Astrocyte (in vitro differentiated cells and primary cell): ENCODE data around the gene CTNND2. TPM values are rescaled to one million over a fixed set of nuclear protein-coding genes. Genes with fewer than 3 reads are reported as not detected.

Source experiments
- DNase-seq: peaks from one replicate; pipeline ENCODE4 v3.0.0-alpha.2; 2010; ENCODE audit warnings: low read depth
- FAIRE-seq: peaks from 2 replicates; lab custom pipeline; 2011; peaks lifted over from hg19 to GRCh38; lab: Jason Lieb, UNC
- H2AFZ ChIP-seq: 2 replicates; pipeline ENCODE4 v1.6.0; 2012; ENCODE audit warnings: low read depth, low read length, inconsistent platforms
- H3K27ac ChIP-seq: 2 replicates; pipeline ENCODE4 v1.5.1; 2011; ENCODE audit warnings: low read depth, low read length, inconsistent platforms
- H3K27me3 ChIP-seq: 2 replicates; pipeline ENCODE4 v1.6.0; 2011; ENCODE audit warnings: low read length, inconsistent platforms; ENCODE audit not compliant: insufficient read depth
- H3K36me3 ChIP-seq: 2 replicates; pipeline ENCODE4 v1.5.1; 2011; ENCODE audit warnings: low read length, inconsistent platforms; ENCODE audit not compliant: insufficient read depth
- H3K4me1 ChIP-seq: 2 replicates; pipeline ENCODE4 v1.5.1; 2011; ENCODE audit warnings: low read length, inconsistent platforms; ENCODE audit not compliant: insufficient read depth
- H3K4me2 ChIP-seq: 2 replicates; pipeline ENCODE4 v1.6.0; 2012; ENCODE audit warnings: low read length, inconsistent platforms
- H3K4me3 ChIP-seq: 2 replicates; pipeline ENCODE4 v1.5.1; 2011; ENCODE audit warnings: low read depth, mild to moderate bottlenecking, low read length, inconsistent platforms; ENCODE audit not compliant: insufficient read depth
- H3K79me2 ChIP-seq: 2 replicates; pipeline ENCODE4 v1.6.0; 2012; ENCODE audit warnings: mild to moderate bottlenecking, low read length, inconsistent platforms; ENCODE audit not compliant: insufficient read depth
- H3K9ac ChIP-seq: 2 replicates; pipeline ENCODE4 v1.6.0; 2012; ENCODE audit warnings: mild to moderate bottlenecking, low read length, inconsistent platforms
- H3K9me3 ChIP-seq: 2 replicates; pipeline ENCODE4 v1.5.1; 2012; ENCODE audit warnings: low read depth, mild to moderate bottlenecking, low read length, inconsistent platforms; ENCODE audit not compliant: insufficient read depth
- H4K20me1 ChIP-seq: 2 replicates; pipeline ENCODE4 v1.6.0; 2012; ENCODE audit warnings: low read length, inconsistent platforms; ENCODE audit not compliant: insufficient read depth
- H3K27ac Mint-ChIP-seq: one replicate; pipeline ENCODE4 v1.8.0; 2021; ENCODE audit warnings: mild to moderate bottlenecking, mixed read lengths; ENCODE audit not compliant: unreplicated experiment
- H3K27me3 Mint-ChIP-seq: one replicate; pipeline ENCODE4 v1.8.0; 2021; ENCODE audit warnings: low read depth, mixed read lengths; ENCODE audit not compliant: unreplicated experiment
- H3K36me3 Mint-ChIP-seq: one replicate; pipeline ENCODE4 v1.8.0; 2021; ENCODE audit warnings: low read depth, mixed read lengths; ENCODE audit not compliant: unreplicated experiment
- H3K4me1 Mint-ChIP-seq: one replicate; pipeline ENCODE4 v1.8.0; 2021; ENCODE audit warnings: low read depth, mixed read lengths; ENCODE audit not compliant: unreplicated experiment
- H3K4me3 Mint-ChIP-seq: one replicate; pipeline ENCODE4 v1.8.0; 2021; ENCODE audit warnings: mild to moderate bottlenecking, moderate library complexity, mixed read lengths; ENCODE audit not compliant: unreplicated experiment
- H3K9me3 Mint-ChIP-seq: one replicate; pipeline ENCODE4 v1.8.0; 2021; ENCODE audit warnings: mild to moderate bottlenecking, mixed read lengths; ENCODE audit not compliant: unreplicated experiment
- EZH2 ChIP-seq: IDR thresholded peaks from 2 replicates; pipeline ENCODE4 v1.6.1; 2012; ENCODE audit warnings: mild to moderate bottlenecking, low read length, inconsistent platforms; ENCODE audit not compliant: insufficient read depth
- total RNA-seq: library from RNA; stranded (reverse); gene quantifications from 2 replicates; pipeline ENCODE4 v1.2.1, GENCODE V29; 2021
- TF ChIP-seq, protein P1 (sequence below): IDR thresholded peaks from 2 replicates; pipeline ENCODE4 v1.5.1; 2011; ENCODE audit warnings: low read depth, mild to moderate bottlenecking, inconsistent platforms, low read length, moderate library complexity; ENCODE audit not compliant: insufficient read depth

Gene CTNND2
- total RNA-seq, 1 donor from 2014 or later, result 4.5 TPM

DNA sequence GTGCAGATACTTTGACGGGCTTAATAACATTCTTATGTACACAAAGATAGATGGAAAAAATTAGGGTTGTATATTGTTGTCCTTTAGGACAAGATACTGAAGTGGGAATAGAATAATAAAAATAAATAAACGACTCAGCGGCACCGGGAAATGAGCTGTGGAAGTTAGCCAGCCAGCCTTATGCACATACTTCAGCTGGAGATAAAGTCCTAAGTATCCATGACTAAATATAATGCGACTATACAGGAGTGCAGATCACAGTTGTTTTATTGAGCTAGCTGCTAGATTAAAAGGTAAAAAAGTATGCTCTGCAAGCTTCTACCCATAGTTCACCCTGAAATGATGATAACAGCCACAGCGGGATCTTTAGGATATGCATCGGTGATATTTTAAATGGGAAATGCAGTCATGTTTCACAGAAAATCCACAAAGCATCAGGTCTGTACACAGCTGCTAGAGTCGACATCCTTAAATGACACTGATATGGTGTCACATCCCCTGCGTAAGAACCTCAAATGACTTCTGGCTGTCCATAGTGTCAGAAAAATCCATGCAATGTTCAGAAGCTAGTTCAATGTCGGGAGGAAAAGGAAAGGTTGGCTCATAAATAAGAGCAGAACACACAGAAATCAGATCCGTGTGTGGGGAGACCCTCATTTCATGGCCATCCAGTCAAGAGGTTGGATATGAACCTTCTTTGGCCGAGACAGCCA is 750.4 kb downstream of the CTNND2 start:
- no peak overlapping the region for H3K27ac Mint-ChIP-seq
- no peaks in the 10 kb centered on the region for H3K4me1 Mint-ChIP-seq
- peaks cover 10% of the 10 kb centered on the region for H3K27me3 Mint-ChIP-seq
- Histone ChIP-seq H3K4me3 (no peak overlapping the region), H3K4me1 (no peaks in the 10 kb centered on the region), H3K27ac (no peak overlapping the region), H3K4me2 (no peak overlapping the region), H3K9ac (no peak overlapping the region), H3K9me3 (no peaks in the 10 kb centered on the region), H3K36me3 (no peaks in the 10 kb centered on the region), H3K79me2 (no peaks in the 10 kb centered on the region), H4K20me1 (no peaks in the 10 kb centered on the region), H3K27me3 (no peaks in the 10 kb centered on the region), H2AFZ (no peak overlapping the region)
- no peaks in the 10 kb centered on the region for H3K36me3 Mint-ChIP-seq
- no peak for FAIRE-seq
- TF ChIP-seq EZH2, result no peak
- TF ChIP-seq, protein P1, sequence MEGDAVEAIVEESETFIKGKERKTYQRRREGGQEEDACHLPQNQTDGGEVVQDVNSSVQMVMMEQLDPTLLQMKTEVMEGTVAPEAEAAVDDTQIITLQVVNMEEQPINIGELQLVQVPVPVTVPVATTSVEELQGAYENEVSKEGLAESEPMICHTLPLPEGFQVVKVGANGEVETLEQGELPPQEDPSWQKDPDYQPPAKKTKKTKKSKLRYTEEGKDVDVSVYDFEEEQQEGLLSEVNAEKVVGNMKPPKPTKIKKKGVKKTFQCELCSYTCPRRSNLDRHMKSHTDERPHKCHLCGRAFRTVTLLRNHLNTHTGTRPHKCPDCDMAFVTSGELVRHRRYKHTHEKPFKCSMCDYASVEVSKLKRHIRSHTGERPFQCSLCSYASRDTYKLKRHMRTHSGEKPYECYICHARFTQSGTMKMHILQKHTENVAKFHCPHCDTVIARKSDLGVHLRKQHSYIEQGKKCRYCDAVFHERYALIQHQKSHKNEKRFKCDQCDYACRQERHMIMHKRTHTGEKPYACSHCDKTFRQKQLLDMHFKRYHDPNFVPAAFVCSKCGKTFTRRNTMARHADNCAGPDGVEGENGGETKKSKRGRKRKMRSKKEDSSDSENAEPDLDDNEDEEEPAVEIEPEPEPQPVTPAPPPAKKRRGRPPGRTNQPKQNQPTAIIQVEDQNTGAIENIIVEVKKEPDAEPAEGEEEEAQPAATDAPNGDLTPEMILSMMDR, result no peak
- DNase-seq, result no peak
- H3K9me3 Mint-ChIP-seq, result no peaks in the 10 kb centered on the region
- H3K4me3 Mint-ChIP-seq, result no peak overlapping the region

DNA sequence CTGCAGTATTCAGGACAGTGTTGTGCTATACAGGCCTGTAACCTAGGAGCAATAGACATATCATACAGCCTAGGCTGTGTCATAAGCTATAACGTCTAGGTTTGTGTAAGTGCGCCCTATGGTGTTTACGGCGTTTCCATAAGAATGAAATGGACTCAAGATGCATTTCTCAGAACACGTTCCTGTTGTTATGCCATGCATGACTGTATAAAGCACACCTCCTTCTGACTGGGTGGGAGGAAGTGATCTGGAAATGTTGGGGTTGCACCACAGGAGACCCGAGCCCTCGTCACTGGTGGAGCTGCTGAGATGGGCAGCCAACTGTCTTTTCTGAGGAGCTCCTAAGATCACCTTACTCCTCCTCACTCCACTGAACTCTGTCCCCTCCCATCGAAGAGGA is 751.9 kb downstream of the CTNND2 start:
- no peaks in the 10 kb centered on the region for H3K4me1 Mint-ChIP-seq

DNA sequence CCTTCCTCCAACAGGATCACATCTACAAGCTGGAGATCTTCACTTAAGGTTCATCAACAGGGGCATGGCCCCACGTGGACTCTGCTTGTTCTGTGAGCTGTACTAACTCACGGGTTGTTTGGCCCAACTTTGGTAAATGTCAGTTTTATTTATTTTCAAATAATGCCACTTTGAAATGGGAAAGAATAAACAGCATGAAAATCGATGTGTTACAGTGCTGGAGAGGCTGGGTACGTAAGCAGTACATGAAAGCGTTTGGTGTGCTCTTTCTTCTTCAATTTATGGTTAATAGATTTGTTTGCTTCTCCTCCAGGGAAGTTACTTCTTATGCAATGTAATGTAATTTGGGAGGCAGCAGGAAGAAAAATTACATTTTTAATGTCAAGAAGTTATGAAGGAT is 753.3 kb downstream of the CTNND2 start:
- no peaks in the 10 kb centered on the region for H3K27me3 ChIP-seq
- H3K9ac ChIP-seq, result no peak overlapping the region
- H3K36me3 ChIP-seq, result no peaks in the 10 kb centered on the region
- H3K27ac ChIP-seq, result no peak overlapping the region
- Mint-ChIP-seq H3K9me3 (peaks cover 3% of the 10 kb centered on the region), H3K4me1 (no peaks in the 10 kb centered on the region), H3K36me3 (no peaks in the 10 kb centered on the region), H3K27me3 (peaks cover 9% of the 10 kb centered on the region), H3K4me3 (no peak overlapping the region), H3K27ac (no peak overlapping the region)
- FAIRE-seq, result no peak
- no peaks in the 10 kb centered on the region for H3K4me1 ChIP-seq
- TF ChIP-seq, protein P1, result no peak
- no peak for TF ChIP-seq EZH2
- DNase-seq, result no peak
- no peaks in the 10 kb centered on the region for H3K79me2 ChIP-seq
- H3K4me2 ChIP-seq, result no peak overlapping the region
- H2AFZ ChIP-seq, result no peak overlapping the region
- H3K9me3 ChIP-seq, result no peaks in the 10 kb centered on the region
- H3K4me3 ChIP-seq, result no peak overlapping the region
- no peaks in the 10 kb centered on the region for H4K20me1 ChIP-seq

More for the DNA sequence above, 751.9 kb downstream of the CTNND2 start:
- Histone ChIP-seq H3K4me1 (no peaks in the 10 kb centered on the region), H3K27me3 (no peaks in the 10 kb centered on the region), H3K9ac (no peak overlapping the region), H4K20me1 (no peaks in the 10 kb centered on the region), H3K27ac (no peak overlapping the region), H3K4me3 (no peak overlapping the region), H3K9me3 (no peaks in the 10 kb centered on the region), H3K36me3 (no peaks in the 10 kb centered on the region), H2AFZ (no peak overlapping the region), H3K79me2 (no peaks in the 10 kb centered on the region), H3K4me2 (no peak overlapping the region)
- FAIRE-seq, result no peak
- Mint-ChIP-seq H3K27ac (no peak overlapping the region), H3K4me3 (no peak overlapping the region), H3K27me3 (peaks cover 9% of the 10 kb centered on the region), H3K36me3 (no peaks in the 10 kb centered on the region), H3K9me3 (peaks cover 3% of the 10 kb centered on the region)
- TF ChIP-seq EZH2, result no peak
- TF ChIP-seq, protein P1, result no peak
- DNase-seq, result no peak
